ENCODE measurements around the gene HOXA10. TPM values are rescaled to one million over a fixed set of nuclear protein-coding genes. Genes with fewer than 3 reads are reported as not detected.

The HOXA10 gene
- total and polyA plus RNA-seq, 2 experiments from 2014 or later = 7.7 to 15.1 TPM

DNA sequence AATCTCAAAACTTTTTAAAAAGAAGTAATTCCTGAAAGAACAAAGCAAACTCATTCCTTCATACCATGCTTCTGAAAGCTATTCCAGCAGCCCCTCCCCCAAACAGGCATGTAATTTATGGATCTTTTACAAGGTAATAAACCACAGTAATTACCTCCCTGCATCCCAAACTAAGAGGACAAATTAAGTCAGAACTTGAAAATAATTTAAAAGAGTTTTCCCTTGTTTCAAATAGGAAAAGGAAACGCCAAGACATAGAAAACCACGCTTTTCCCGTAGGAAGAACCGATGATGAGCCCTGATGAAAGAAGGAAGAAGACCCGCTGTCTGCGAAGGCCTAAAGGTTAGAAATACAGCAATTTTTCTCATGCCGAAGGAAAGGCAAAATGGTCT lies 52.4 kb downstream of the HOXA10 start:
- peak overlapping the region; percentile 89 for H3K27ac ChIP-seq
- DNase-seq (ENCODE audit: low spot score) = no peak
- peak overlapping the region; percentile 66 for H3K4me2 ChIP-seq
- TF ChIP-seq, protein P1, sequence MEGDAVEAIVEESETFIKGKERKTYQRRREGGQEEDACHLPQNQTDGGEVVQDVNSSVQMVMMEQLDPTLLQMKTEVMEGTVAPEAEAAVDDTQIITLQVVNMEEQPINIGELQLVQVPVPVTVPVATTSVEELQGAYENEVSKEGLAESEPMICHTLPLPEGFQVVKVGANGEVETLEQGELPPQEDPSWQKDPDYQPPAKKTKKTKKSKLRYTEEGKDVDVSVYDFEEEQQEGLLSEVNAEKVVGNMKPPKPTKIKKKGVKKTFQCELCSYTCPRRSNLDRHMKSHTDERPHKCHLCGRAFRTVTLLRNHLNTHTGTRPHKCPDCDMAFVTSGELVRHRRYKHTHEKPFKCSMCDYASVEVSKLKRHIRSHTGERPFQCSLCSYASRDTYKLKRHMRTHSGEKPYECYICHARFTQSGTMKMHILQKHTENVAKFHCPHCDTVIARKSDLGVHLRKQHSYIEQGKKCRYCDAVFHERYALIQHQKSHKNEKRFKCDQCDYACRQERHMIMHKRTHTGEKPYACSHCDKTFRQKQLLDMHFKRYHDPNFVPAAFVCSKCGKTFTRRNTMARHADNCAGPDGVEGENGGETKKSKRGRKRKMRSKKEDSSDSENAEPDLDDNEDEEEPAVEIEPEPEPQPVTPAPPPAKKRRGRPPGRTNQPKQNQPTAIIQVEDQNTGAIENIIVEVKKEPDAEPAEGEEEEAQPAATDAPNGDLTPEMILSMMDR (IDR thresholded peaks at IDR 0.05; ENCODE audit: poor library complexity) = no peak
- no peak for TF ChIP-seq EZH2 (IDR thresholded peaks at IDR 0.05; ENCODE audit: borderline replicate concordance)
- no peak for TF ChIP-seq EZH2phosphoT487 (IDR thresholded peaks at IDR 0.05; ENCODE audit: low read depth, severe bottlenecking, unreplicated experiment)
- no peaks in the 10 kb centered on the region for H3K9me2 ChIP-seq (replicated peaks; ENCODE audit: insufficient read depth)
- H3K4me1 ChIP-seq (ENCODE audit: insufficient read depth) = peaks cover 11% of the 10 kb centered on the region
- H3K27me3 ChIP-seq = peaks cover 67% of the 10 kb centered on the region
- H3K36me3 ChIP-seq (replicated peaks; ENCODE audit: insufficient read depth, low read depth) = no peaks in the 10 kb centered on the region
- 43% methylated on average over 7 of the region's 7 CpGs for WGBS (ENCODE audit: low lambda C conversion rate, missing lambda C conversion rate)
- no peaks in the 10 kb centered on the region for H4K20me1 ChIP-seq (ENCODE audit: insufficient read depth, poor library complexity, severe bottlenecking)
- H2AFZ ChIP-seq = no peak overlapping the region
- no peaks in the 10 kb centered on the region for H3K9me3 ChIP-seq (ENCODE audit: low read depth)
- H3K79me2 ChIP-seq = peaks cover 21% of the 10 kb centered on the region
- H3K4me3 ChIP-seq = no peak overlapping the region

MicroRNAs encoded within 50 kb of the gene (microRNA counts, 767-probe panel; counts per million panel counts)
- 7,694 counts per million, percentile 47 among the panel's probes with 10 or more counts for microRNA hsa-miR-196b-5p

Small RNAs within 50 kb of the gene (microRNA-seq; reads per million reads assigned to microRNA genes)
- 8,357 reads per million, percentile 93 among the genes with 10 or more reads in this experiment for gene MIR196B

Small RNAs within 50 kb of the gene (small RNA-seq; reads per million reads assigned to genes)
- gene AC004080.5 (not detected), gene RF02140 (not detected), gene RF02141 (not detected)

Other genes with a start within 250 kb of the HOXA10 start
- 0.12 and 0.30 TPM in 2 replicates for gene HOXA1, start 78.3 kb downstream of the HOXA10 start, total RNA-seq
- gene HOXA1, start 78.3 kb downstream of the HOXA10 start, polyA plus RNA-seq = 0.25 and 0.77 TPM in 2 replicates
- gene HOXA2, start 71.6 kb downstream of the HOXA10 start, total RNA-seq = 0.36 TPM in 1 of 2 replicates, not detected in the other
- 0.07 and 0.81 TPM in 2 replicates for gene HOXA2, start 71.6 kb downstream of the HOXA10 start, polyA plus RNA-seq
- 1.3 and 1.4 TPM in 2 replicates for gene HOXA4, start 43.6 kb downstream of the HOXA10 start, total RNA-seq
- 0.69 and 0.96 TPM in 2 replicates for gene HOXA4, start 43.6 kb downstream of the HOXA10 start, polyA plus RNA-seq
- gene HOXA5, start 30.6 kb downstream of the HOXA10 start, total RNA-seq = 0.08 and 0.70 TPM in 2 replicates
- 0.41 and 0.92 TPM in 2 replicates for gene HOXA5, start 30.6 kb downstream of the HOXA10 start, polyA plus RNA-seq
- gene HOXA6, start 26.5 kb downstream of the HOXA10 start, total RNA-seq = not detected in 2 replicates
- 0.16 and 0.23 TPM in 2 replicates for gene HOXA6, start 26.5 kb downstream of the HOXA10 start, polyA plus RNA-seq
- gene HOXA3, start 21.7 kb downstream of the HOXA10 start, total RNA-seq = 0.83 and 3.0 TPM in 2 replicates
- gene HOXA3, start 21.7 kb downstream of the HOXA10 start, polyA plus RNA-seq = 4.1 and 4.5 TPM in 2 replicates
- gene HOXA7, start 17.6 kb downstream of the HOXA10 start, total RNA-seq = 0.32 and 0.83 TPM in 2 replicates
- 1.0 TPM in 1 of 2 replicates, not detected in the other for gene HOXA7, start 17.6 kb downstream of the HOXA10 start, polyA plus RNA-seq
- 3.6 and 5.9 TPM in 2 replicates for gene HOXA9, start 8.8 kb downstream of the HOXA10 start, total RNA-seq
- 3.5 and 4.4 TPM in 2 replicates for gene HOXA9, start 8.8 kb downstream of the HOXA10 start, polyA plus RNA-seq
- gene HOXA11, start 10.9 kb upstream of the HOXA10 start, total RNA-seq = 6.4 and 9.6 TPM in 2 replicates
- gene HOXA11, start 10.9 kb upstream of the HOXA10 start, polyA plus RNA-seq = 5.4 and 7.6 TPM in 2 replicates
- 13.0 and 14.2 TPM in 2 replicates for gene HOXA13, start 25.8 kb upstream of the HOXA10 start, total RNA-seq
- 6.1 and 6.2 TPM in 2 replicates for gene HOXA13, start 25.8 kb upstream of the HOXA10 start, polyA plus RNA-seq
- gene EVX1, start 68.5 kb upstream of the HOXA10 start, total RNA-seq = 1.1 and 1.6 TPM in 2 replicates
- gene EVX1, start 68.5 kb upstream of the HOXA10 start, polyA plus RNA-seq = 0.95 and 1.9 TPM in 2 replicates